ENCODE measurements around the gene TRPT1.

Gene TRPT1

GRCh38 chr11:64230171-64230984, 4.4 kb upstream of the TRPT1 start, which contains the start of gene DNAJC4:
Gene DNAJC4, plus strand, starts transcription at chr11:64230548. Its CDS starts 307 bp downstream, at chr11:64230855.
- DNase-seq (ENCODE audit: low spot score), result peak; percentile 92
- in situ Hi-C loops (cut with MboI; ENCODE audit: low sequenced_read_pairs, unreplicated experiment), result no loop called here
- TF ChIP-seq, protein P1, sequence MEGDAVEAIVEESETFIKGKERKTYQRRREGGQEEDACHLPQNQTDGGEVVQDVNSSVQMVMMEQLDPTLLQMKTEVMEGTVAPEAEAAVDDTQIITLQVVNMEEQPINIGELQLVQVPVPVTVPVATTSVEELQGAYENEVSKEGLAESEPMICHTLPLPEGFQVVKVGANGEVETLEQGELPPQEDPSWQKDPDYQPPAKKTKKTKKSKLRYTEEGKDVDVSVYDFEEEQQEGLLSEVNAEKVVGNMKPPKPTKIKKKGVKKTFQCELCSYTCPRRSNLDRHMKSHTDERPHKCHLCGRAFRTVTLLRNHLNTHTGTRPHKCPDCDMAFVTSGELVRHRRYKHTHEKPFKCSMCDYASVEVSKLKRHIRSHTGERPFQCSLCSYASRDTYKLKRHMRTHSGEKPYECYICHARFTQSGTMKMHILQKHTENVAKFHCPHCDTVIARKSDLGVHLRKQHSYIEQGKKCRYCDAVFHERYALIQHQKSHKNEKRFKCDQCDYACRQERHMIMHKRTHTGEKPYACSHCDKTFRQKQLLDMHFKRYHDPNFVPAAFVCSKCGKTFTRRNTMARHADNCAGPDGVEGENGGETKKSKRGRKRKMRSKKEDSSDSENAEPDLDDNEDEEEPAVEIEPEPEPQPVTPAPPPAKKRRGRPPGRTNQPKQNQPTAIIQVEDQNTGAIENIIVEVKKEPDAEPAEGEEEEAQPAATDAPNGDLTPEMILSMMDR (IDR thresholded peaks at IDR 0.05; ENCODE audit: borderline replicate concordance, control extremely low read depth, extremely low read depth, insufficient read depth, missing control alignments), result no peak

DNA sequence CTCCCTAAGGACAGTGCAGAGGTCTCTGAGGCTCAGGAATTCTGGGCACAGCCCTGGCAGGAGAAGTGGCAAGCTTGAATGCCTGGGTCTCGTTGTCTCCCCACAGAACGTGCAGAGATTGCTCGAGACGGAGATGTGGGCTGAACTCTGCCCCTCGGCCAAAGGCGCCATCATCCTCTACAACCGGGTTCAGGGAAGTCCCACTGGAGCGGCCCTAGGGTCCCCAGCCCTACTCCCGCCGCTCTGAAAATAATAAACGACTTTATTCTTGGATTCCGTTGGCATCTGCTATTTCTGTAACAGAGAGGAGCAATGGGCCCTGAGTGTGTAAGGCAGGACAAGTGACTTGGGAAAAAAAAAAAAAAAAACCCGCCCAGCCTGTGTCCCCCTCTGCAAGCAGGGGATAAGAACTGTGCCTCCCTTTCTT, 3.8 kb upstream of the TRPT1 start:
- TF ChIP-seq, protein P1 (IDR thresholded peaks at IDR 0.05; ENCODE audit: borderline replicate concordance, control extremely low read depth, extremely low read depth, insufficient read depth, missing control alignments), result no peak
- no peak for DNase-seq (ENCODE audit: low spot score)
- in situ Hi-C loops (cut with MboI; ENCODE audit: low sequenced_read_pairs, unreplicated experiment), result no loop called here

DNA sequence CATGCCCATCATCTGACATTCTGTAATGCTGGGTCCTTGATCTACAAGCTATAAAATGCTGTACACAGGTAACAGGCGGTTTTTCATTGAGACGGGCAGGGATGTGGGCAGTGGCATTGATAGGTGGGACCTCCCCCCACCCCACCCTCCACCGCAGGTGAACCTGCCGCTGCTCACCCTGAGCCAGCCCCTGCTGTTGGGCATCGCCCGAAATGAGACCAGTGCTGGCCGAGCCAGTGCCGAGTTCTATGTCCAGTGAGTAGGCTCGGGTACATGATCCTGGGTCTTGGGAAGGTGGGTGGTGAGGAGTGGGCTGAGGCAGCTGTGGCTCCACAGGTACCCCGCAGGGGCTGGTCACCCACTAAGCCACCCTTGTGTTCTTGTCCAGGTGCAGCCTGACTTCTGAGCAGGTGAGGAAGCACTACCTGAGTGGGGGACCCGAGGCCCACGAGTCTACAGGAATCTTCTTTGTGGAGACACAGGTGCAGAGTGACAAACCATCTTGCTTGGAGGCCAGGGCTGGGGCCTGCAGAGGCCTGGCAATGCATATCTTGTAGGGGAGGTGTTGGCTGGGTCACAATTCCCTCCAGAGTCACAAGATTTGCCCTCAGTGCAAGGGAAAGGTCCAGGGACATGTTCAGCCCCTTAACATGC, 3.2 kb upstream of the TRPT1 start:
- no peak for DNase-seq (ENCODE audit: low spot score)
- TF ChIP-seq, protein P1 (IDR thresholded peaks at IDR 0.05; ENCODE audit: borderline replicate concordance, control extremely low read depth, extremely low read depth, insufficient read depth, missing control alignments), result no peak
- in situ Hi-C loops (cut with MboI; ENCODE audit: low sequenced_read_pairs, unreplicated experiment), result no loop called here

DNA sequence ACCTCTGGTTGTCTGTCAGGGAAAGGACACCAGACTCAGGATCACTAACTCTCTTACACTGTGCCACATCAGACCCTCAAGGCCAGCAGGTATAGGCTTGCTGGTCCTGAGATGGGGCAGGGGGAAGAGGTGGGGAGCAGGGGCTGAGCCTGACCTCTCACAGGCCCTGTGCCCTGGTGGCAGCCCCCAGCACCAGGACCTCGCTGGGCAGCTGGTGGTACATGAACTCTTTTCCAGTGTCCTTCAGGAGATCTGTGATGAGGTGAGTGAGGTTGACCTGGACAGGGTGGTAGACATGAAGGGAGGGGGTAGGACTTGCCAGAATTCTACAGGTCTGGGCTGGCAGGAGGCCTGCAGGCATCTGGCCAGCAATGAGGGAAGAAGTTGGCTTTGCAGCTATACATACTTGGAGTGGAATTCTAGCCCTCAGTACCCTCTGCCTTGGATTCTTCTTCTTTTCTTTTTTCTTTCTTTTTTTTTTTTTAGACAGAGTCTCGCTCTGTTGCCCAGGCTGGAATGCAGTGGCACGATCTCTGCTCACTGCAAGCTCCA, 1.5 kb upstream of the TRPT1 start:
- in situ Hi-C loops (cut with MboI; ENCODE audit: low sequenced_read_pairs, unreplicated experiment), result no loop called here
- TF ChIP-seq, protein P1 (IDR thresholded peaks at IDR 0.05; ENCODE audit: borderline replicate concordance, control extremely low read depth, extremely low read depth, insufficient read depth, missing control alignments), result no peak
- no peak for DNase-seq (ENCODE audit: low spot score)

DNA sequence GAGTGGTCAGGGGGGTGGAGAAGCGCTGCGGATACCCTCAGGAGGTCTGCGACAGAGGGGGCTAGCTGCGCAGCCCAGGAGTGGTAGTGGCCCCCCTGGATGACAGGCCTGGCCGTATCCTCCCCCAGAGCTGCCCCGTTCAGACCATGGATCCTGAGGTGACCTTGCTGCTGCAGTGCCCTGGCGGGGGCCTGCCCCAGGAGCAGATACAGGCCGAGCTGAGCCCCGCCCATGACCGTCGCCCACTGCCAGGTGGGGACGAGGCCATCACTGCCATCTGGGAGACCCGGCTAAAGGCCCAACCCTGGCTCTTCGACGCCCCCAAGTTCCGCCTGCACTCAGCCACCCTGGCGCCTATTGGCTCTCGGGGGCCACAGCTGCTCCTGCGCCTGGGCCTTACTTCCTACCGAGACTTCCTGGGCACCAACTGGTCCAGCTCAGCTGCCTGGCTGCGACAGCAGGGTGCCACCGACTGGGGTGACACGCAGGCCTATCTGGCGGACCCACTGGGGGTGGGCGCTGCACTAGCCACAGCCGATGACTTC, 593 bp upstream of the TRPT1 start:
- TF ChIP-seq, protein P1 (IDR thresholded peaks at IDR 0.05; ENCODE audit: borderline replicate concordance, control extremely low read depth, extremely low read depth, insufficient read depth, missing control alignments), result no peak
- in situ Hi-C loops (cut with MboI; ENCODE audit: low sequenced_read_pairs, unreplicated experiment), result no loop called here
- DNase-seq (ENCODE audit: low spot score), result peak; percentile 84

- no peak for DNase-seq (ENCODE audit: low spot score)
- TF ChIP-seq, protein P1 (IDR thresholded peaks at IDR 0.05; ENCODE audit: borderline replicate concordance, control extremely low read depth, extremely low read depth, insufficient read depth, missing control alignments), result no peak
- in situ Hi-C loops (cut with MboI; ENCODE audit: low sequenced_read_pairs, unreplicated experiment), result no loop called here
Measured at GRCh38 chr11:64224891-64225607, 937 bp downstream of the TRPT1 start.
